Thoracic aorta (tissue), 2 donors: ENCODE data around the gene CCDC17. TPM values are rescaled to one million over a fixed set of nuclear protein-coding genes. Genes with fewer than 3 reads are reported as not detected.

Source experiments
- ATAC-seq: fragments of 150-250 bp; one replicate; pipeline ENCODE4 v1.8.0; 2017; ENCODE audit warnings: low read depth; ENCODE audit not compliant: insufficient number of reproducible peaks, low FRiP score
- DNase-seq: peaks from one replicate; pipeline ENCODE4 v3.0.0-alpha.2; 2020; ENCODE audit warnings: low spot score
- H3K27ac ChIP-seq, 2 donors: fragments of 200-600 bp; sonication (generic); 1 replicate in 1 of 2; 2 replicates in 1 of 2; pipeline ENCODE4 v1.5.1; 2016; ENCODE audit warnings: mild to moderate bottlenecking in 2 of 2, moderate library complexity in 2 of 2
- H3K27me3 ChIP-seq: fragments of 200-600 bp; sonication (generic); replicated peaks from 2 replicates; pipeline ENCODE4 v1.6.0; 2016; ENCODE audit warnings: mild to moderate bottlenecking; ENCODE audit not compliant: insufficient read depth
- H3K36me3 ChIP-seq: fragments of 200-600 bp; sonication (generic); one replicate; pipeline ENCODE4 v1.5.1; 2016
- H3K4me1 ChIP-seq, 2 donors: fragments of 200-600 bp; sonication (generic); 1 replicate in 1 of 2; 2 replicates in 1 of 2; pipeline versions ENCODE4 v1.5.1 to v1.6.0; 2016; ENCODE audit warnings: low read depth in 2 of 2, mild to moderate bottlenecking in 1 of 2; ENCODE audit not compliant: control insufficient read depth in 1 of 2
- H3K4me3 ChIP-seq: fragments of 200-600 bp; sonication (generic); 2 replicates; pipeline ENCODE4 v1.5.1; 2016; ENCODE audit warnings: mild to moderate bottlenecking
- H3K9me3 ChIP-seq: fragments of 200-600 bp; sonication (generic); 2 replicates; pipeline ENCODE4 v1.5.1; 2016
- total RNA-seq, 2 donors: library from RNA; depleted of rRNA; stranded (reverse); fragments of >200 nt; gene quantifications; one replicate each; pipeline versions ENCODE4 v1.1.0 to v1.2.3, GENCODE V29; 2016
- TF ChIP-seq, protein P1 (sequence below): fragments of 200-600 bp; sonication (generic); IDR thresholded peaks from one replicate; pipeline ENCODE4 v1.5.1; 2019; ENCODE audit warnings: antibody characterized with exemption

CCDC17 gene
- total RNA-seq, 2 donors from 2014 or later: 2.2 to 4.0 TPM

DNA sequence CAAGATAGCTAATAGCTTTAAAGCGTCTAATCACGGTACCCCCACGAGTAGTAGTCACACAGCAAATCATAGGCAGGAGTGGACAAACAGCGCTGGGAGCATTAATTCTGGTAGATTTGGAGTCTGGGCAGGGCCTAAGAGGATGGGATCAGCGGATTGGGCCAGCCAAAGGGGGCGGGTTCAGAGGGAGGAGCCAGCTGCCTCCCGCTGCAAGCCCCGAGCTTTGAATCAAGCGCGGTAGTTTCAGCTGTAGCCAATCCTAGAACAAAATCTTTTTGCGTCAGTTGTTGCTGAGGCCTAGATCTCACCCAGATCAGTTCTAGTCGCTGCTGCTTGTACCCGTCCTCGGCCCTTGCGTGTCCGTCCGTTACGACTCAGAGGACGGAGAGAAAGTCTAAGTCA is 40.6 kb downstream of the CCDC17 start:
- TF ChIP-seq, protein P1, sequence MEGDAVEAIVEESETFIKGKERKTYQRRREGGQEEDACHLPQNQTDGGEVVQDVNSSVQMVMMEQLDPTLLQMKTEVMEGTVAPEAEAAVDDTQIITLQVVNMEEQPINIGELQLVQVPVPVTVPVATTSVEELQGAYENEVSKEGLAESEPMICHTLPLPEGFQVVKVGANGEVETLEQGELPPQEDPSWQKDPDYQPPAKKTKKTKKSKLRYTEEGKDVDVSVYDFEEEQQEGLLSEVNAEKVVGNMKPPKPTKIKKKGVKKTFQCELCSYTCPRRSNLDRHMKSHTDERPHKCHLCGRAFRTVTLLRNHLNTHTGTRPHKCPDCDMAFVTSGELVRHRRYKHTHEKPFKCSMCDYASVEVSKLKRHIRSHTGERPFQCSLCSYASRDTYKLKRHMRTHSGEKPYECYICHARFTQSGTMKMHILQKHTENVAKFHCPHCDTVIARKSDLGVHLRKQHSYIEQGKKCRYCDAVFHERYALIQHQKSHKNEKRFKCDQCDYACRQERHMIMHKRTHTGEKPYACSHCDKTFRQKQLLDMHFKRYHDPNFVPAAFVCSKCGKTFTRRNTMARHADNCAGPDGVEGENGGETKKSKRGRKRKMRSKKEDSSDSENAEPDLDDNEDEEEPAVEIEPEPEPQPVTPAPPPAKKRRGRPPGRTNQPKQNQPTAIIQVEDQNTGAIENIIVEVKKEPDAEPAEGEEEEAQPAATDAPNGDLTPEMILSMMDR: no peak
- H3K27ac ChIP-seq: peak overlapping the region; percentile 94 to 97
- H3K4me3 ChIP-seq: peak overlapping the region; percentile 85
- H3K27me3 ChIP-seq: no peaks in the 10 kb centered on the region
- DNase-seq (peak; percentile 89), ATAC-seq (peak; percentile 97)
- H3K9me3 ChIP-seq: no peaks in the 10 kb centered on the region
- peaks cover 10 to 26% of the 10 kb centered on the region in 2 donors for H3K4me1 ChIP-seq
- no peaks in the 10 kb centered on the region for H3K36me3 ChIP-seq

DNA sequence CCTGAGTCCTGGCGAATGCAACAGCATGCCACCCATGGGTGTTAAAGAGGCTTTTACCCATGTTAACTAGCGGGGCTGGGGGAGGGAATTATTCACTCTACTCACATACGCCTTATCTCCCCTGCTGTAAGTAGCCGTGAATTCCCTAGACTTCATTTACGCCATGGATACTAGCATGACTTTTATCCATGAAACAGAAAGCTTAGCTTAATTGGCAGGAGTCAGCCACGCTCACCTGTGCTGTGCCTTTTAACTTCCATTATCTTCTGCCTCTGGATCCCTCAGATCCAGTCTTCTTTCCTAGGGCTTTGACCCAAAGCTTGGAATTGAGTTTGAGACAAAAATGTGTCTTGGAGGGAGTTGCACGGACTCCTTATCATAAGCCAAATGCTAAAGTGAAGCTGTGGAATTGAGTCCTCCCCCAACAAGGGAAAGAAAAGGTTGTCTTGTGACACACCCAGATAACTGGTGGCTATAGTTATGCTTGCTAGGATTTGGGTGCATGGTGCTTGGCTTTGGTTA is 49.7 kb downstream of the CCDC17 start:
- DNase-seq (no peak), ATAC-seq (no peak)
- Histone ChIP-seq H3K4me1 (no peaks in the 10 kb centered on the region), H3K36me3 (peaks cover 7% of the 10 kb centered on the region), H3K9me3 (no peaks in the 10 kb centered on the region), H3K27ac (no peak overlapping the region), H3K4me3 (no peak overlapping the region), H3K27me3 (no peaks in the 10 kb centered on the region)
- TF ChIP-seq, protein P1: no peak

DNA sequence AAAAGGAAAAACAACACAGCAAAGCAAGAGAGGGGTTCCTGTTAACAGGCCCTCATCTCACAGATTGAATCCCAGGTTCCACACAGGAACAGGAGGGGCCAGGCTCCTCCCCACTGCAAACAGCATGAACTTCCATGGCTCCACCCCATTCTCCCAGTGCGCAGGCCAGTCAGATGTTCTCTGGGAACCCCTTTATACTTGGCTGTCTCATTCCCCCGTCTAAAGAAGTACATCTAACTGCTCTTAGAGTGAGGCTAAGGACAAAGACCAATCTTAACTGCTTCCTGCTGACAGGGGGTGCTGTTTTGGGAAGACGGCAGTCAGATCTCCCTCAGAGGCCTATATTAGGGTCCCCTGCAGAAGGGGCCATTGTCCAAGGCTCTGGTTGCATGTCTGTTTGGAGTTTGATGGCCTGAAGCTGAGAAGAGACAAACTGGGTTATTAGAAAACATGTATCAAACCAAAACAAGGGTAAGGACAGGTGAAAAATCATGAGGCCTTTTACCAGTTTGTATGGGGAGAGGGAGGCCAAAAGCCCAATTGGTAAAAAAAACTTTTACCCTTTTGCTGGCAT is 50.5 kb downstream of the CCDC17 start:
- peaks cover 11% of the 10 kb centered on the region for H3K36me3 ChIP-seq
- no peak overlapping the region for H3K4me3 ChIP-seq
- H3K27me3 ChIP-seq: no peaks in the 10 kb centered on the region
- DNase-seq (no peak), ATAC-seq (no peak)
- no peaks in the 10 kb centered on the region for H3K4me1 ChIP-seq
- no peaks in the 10 kb centered on the region for H3K9me3 ChIP-seq
- TF ChIP-seq, protein P1: no peak
- no peak overlapping the region for H3K27ac ChIP-seq

DNA sequence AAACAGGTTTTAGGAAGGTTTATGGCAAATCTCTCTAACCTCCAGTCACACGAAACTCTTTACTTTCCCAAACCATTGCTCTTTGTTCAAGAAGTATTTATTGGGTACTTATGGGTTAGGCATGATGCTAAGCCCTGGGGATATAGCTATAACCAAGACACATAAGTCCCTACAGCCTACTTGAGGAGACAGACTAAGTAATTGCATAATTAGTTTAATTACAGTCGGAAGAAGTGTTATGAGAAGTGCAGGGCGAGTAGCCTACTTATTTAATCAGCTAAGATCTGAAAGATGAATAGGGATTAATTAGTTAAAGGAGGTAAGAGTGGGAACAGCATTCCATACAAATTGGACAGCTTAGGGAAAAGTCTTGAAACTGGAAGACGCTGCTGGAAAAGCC is 53.2 kb downstream of the CCDC17 start:
- TF ChIP-seq, protein P1: no peak
- Histone ChIP-seq H3K4me3 (no peak overlapping the region), H3K9me3 (no peaks in the 10 kb centered on the region), H3K36me3 (peaks cover 28% of the 10 kb centered on the region), H3K4me1 (no peaks in the 10 kb centered on the region), H3K27ac (no peak overlapping the region), H3K27me3 (no peaks in the 10 kb centered on the region)
- ATAC-seq (no peak), DNase-seq (no peak)

Other genes starting within 250 kb of the CCDC17 start
- gene TESK2, start 132.9 kb downstream of the CCDC17 start, total RNA-seq: 1 to 10 TPM; 3.5 to 7.6 TPM
- 1 to 10 TPM; 1.3 to 1.9 TPM for gene CCDC163, start 124.0 kb downstream of the CCDC17 start, total RNA-seq
- 1 to 10 TPM; 1.4 to 1.5 TPM for gene MMACHC, start 123.8 kb downstream of the CCDC17 start, total RNA-seq
- 100 to 1,000 TPM; 196 to 246 TPM for gene PRDX1, start 102.2 kb downstream of the CCDC17 start, total RNA-seq
- gene AKR1A1, start 73.2 kb downstream of the CCDC17 start, total RNA-seq: 100 to 1,000 TPM in 1 of 2 donors, 10 to 100 TPM in 1; 35.3 to 130 TPM
- 10 to 100 TPM; 34.7 to 91.4 TPM for gene NASP, start 40.0 kb downstream of the CCDC17 start, total RNA-seq
- gene GPBP1L1, start 62.5 kb upstream of the CCDC17 start, total RNA-seq: 100 to 1,000 TPM; 103 to 120 TPM
- gene TMEM69, start 64.1 kb upstream of the CCDC17 start, total RNA-seq: 1 to 10 TPM; 6.8 to 7.2 TPM
- gene IPP, start 126.6 kb upstream of the CCDC17 start, total RNA-seq: 10 to 100 TPM in 1 of 2 donors, 1 to 10 TPM in 1; 6.9 to 10.2 TPM
- gene MAST2, start 179.6 kb upstream of the CCDC17 start, total RNA-seq: 10 to 100 TPM; 33.6 to 61.2 TPM